Muscle layer of duodenum (tissue), 2 donors: ENCODE results near the gene GLYATL1.

Experiments
- H3K27ac ChIP-seq: one replicate; pipeline ENCODE4 v1.7.0; 2013; ENCODE audit warnings: mild to moderate bottlenecking, low read length
- H3K27me3 ChIP-seq: one replicate; pipeline ENCODE4 v1.7.0; 2013; ENCODE audit warnings: low read depth, mild to moderate bottlenecking, control low read depth, low read length
- H3K36me3 ChIP-seq, 2 donors: one replicate each; pipeline ENCODE4 v1.7.0; 2013; ENCODE audit warnings: low read length in 2 of 2, control low read depth in 1 of 2, mild to moderate bottlenecking in 1 of 2; ENCODE audit not compliant: insufficient read depth in 2 of 2, control insufficient read depth in 1 of 2
- H3K4me1 ChIP-seq, 2 donors: one replicate each; pipeline ENCODE4 v1.7.0; 2013; ENCODE audit warnings: low read length in 2 of 2, mild to moderate bottlenecking in 2 of 2, control low read depth in 1 of 2, moderate library complexity in 1 of 2; ENCODE audit not compliant: insufficient read depth in 2 of 2, control insufficient read depth in 1 of 2
- H3K4me3 ChIP-seq, 2 donors: one replicate each; pipeline ENCODE4 v1.7.0; 2013; ENCODE audit warnings: low read length in 2 of 2, low read depth in 1 of 2, mild to moderate bottlenecking in 1 of 2
- H3K9me3 ChIP-seq, 2 donors: one replicate each; pipeline ENCODE4 v1.7.0; 2013; ENCODE audit warnings: low read length in 2 of 2, control low read depth in 1 of 2, mild to moderate bottlenecking in 1 of 2; ENCODE audit not compliant: control insufficient read depth in 1 of 2
- donor health status: healthy.

Gene GLYATL1

GRCh38 chr11:58939277-58939676 lies at the start of gene GLYATL1:
Gene GLYATL1 (plus strand): TSS chr11:58939488. CDS start chr11:58947088, 7,600 bp downstream.
- Histone ChIP-seq H3K4me1 (no peaks in the 10 kb centered on the region), H3K4me3 (no peak within 1 kb of the TSS), H3K27ac (no peak within 1 kb of the TSS)

GRCh38 chr11:58893899-58894298 lies 45.4 kb upstream of the GLYATL1 start:
- Histone ChIP-seq H3K9me3 (no peaks in the 10 kb centered on the region), H3K27ac (no peak overlapping the region), H3K4me3 (no peak overlapping the region), H3K27me3 (no peaks in the 10 kb centered on the region), H3K4me1 (no peaks in the 10 kb centered on the region), H3K36me3 (no peaks in the 10 kb centered on the region)

More at GRCh38 chr11:58939277-58939676, at the start of gene GLYATL1:
- Histone ChIP-seq H3K9me3 (no peaks in the 10 kb centered on the region), H3K36me3 (no peaks in the 10 kb centered on the region), H3K27me3 (no peaks in the 10 kb centered on the region)

GRCh38 chr11:58898106-58898505 lies 41.2 kb upstream of the GLYATL1 start:
- Histone ChIP-seq H3K36me3 (no peaks in the 10 kb centered on the region), H3K4me1 (no peaks in the 10 kb centered on the region), H3K9me3 (no peaks in the 10 kb centered on the region), H3K4me3 (no peak overlapping the region), H3K27ac (no peak overlapping the region), H3K27me3 (no peaks in the 10 kb centered on the region)

- H3K4me1 ChIP-seq: peaks cover 0 to 4% of the 10 kb centered on the region in 2 donors
- no peak overlapping the region for H3K4me3 ChIP-seq
- no peak overlapping the region for H3K27ac ChIP-seq
- peaks cover 6% of the 10 kb centered on the region for H3K27me3 ChIP-seq
- H3K36me3 ChIP-seq: no peaks in the 10 kb centered on the region
- H3K9me3 ChIP-seq: no peaks in the 10 kb centered on the region
Measured at GRCh38 chr11:58900479-58901420, 38.5 kb upstream of the GLYATL1 start.

- H3K27ac ChIP-seq: no peak overlapping the region
- H3K9me3 ChIP-seq: no peaks in the 10 kb centered on the region
- H3K27me3 ChIP-seq: peaks cover 6% of the 10 kb centered on the region
- peaks cover 0 to 8% of the 10 kb centered on the region in 2 donors for H3K4me1 ChIP-seq
- H3K4me3 ChIP-seq: no peak overlapping the region
- H3K36me3 ChIP-seq: no peaks in the 10 kb centered on the region
Measured at GRCh38 chr11:58902881-58903280, 36.4 kb upstream of the GLYATL1 start.

- no peaks in the 10 kb centered on the region for H3K36me3 ChIP-seq
- peaks cover 0 to 8% of the 10 kb centered on the region in 2 donors for H3K4me1 ChIP-seq
- peak overlapping the region in 1 of 2 donors; percentile 56 for H3K4me3 ChIP-seq
- peaks cover 6% of the 10 kb centered on the region for H3K27me3 ChIP-seq
- H3K9me3 ChIP-seq: no peaks in the 10 kb centered on the region
- H3K27ac ChIP-seq: no peak overlapping the region
Measured at GRCh38 chr11:58905011-58905720, 34.1 kb upstream of the GLYATL1 start.

GRCh38 chr11:58905721-58906547 lies 33.4 kb upstream of the GLYATL1 start:
- no peak overlapping the region for H3K27ac ChIP-seq
- H3K4me1 ChIP-seq: peaks cover 0 to 8% of the 10 kb centered on the region in 2 donors
- H3K9me3 ChIP-seq: no peaks in the 10 kb centered on the region
- H3K36me3 ChIP-seq: no peaks in the 10 kb centered on the region
- H3K4me3 ChIP-seq: peak overlapping the region in 1 of 2 donors; percentile 56
- peaks cover 6% of the 10 kb centered on the region for H3K27me3 ChIP-seq

GRCh38 chr11:58907780-58908179 lies 31.5 kb upstream of the GLYATL1 start:
- no peak overlapping the region for H3K27ac ChIP-seq
- peaks cover 0 to 8% of the 10 kb centered on the region in 2 donors for H3K4me1 ChIP-seq
- no peaks in the 10 kb centered on the region for H3K36me3 ChIP-seq
- H3K4me3 ChIP-seq: no peak overlapping the region
- H3K27me3 ChIP-seq: peaks cover 6% of the 10 kb centered on the region
- no peaks in the 10 kb centered on the region for H3K9me3 ChIP-seq

- no peaks in the 10 kb centered on the region for H3K27me3 ChIP-seq
- no peaks in the 10 kb centered on the region for H3K4me1 ChIP-seq
- H3K36me3 ChIP-seq: no peaks in the 10 kb centered on the region
- peaks cover 5 to 10% of the 10 kb centered on the region in 2 donors for H3K9me3 ChIP-seq
- no peak overlapping the region for H3K4me3 ChIP-seq
- H3K27ac ChIP-seq: no peak overlapping the region
Measured at GRCh38 chr11:58912124-58912523, 27.2 kb upstream of the GLYATL1 start.

GRCh38 chr11:58913685-58914084 lies 25.6 kb upstream of the GLYATL1 start:
- Histone ChIP-seq H3K4me1 (no peaks in the 10 kb centered on the region), H3K27me3 (no peaks in the 10 kb centered on the region), H3K9me3 (peaks cover 5 to 17% of the 10 kb centered on the region in 2 donors), H3K36me3 (no peaks in the 10 kb centered on the region), H3K4me3 (no peak overlapping the region), H3K27ac (no peak overlapping the region)
